Osteocyte (in vitro differentiated cells): ENCODE data around the gene PEX10. TPM values are rescaled to one million over a fixed set of nuclear protein-coding genes. Genes with fewer than 3 reads are reported as not detected.

Source experiments
- DNase-seq: peaks from one replicate; pipeline ENCODE4 v3.0.0; 2021; ENCODE audit warnings: mixed read lengths; ENCODE audit not compliant: unreplicated experiment; ENCODE audit errors: extremely low spot score
- H3K27ac Mint-ChIP-seq: one replicate; pipeline ENCODE4 v1.8.0; 2021; ENCODE audit warnings: mild to moderate bottlenecking, mixed read lengths; ENCODE audit not compliant: unreplicated experiment
- H3K27me3 Mint-ChIP-seq: one replicate; pipeline ENCODE4 v1.8.0; 2021; ENCODE audit warnings: mixed read lengths; ENCODE audit not compliant: unreplicated experiment
- H3K36me3 Mint-ChIP-seq: one replicate; pipeline ENCODE4 v1.8.0; 2021; ENCODE audit warnings: mixed read lengths; ENCODE audit not compliant: unreplicated experiment
- H3K4me1 Mint-ChIP-seq: one replicate; pipeline ENCODE4 v1.8.0; 2021; ENCODE audit warnings: mixed read lengths; ENCODE audit not compliant: unreplicated experiment
- H3K4me3 Mint-ChIP-seq: one replicate; pipeline ENCODE4 v1.8.0; 2021; ENCODE audit warnings: mild to moderate bottlenecking, moderate library complexity, mixed read lengths; ENCODE audit not compliant: unreplicated experiment
- H3K9me3 Mint-ChIP-seq: one replicate; pipeline ENCODE4 v1.8.0; 2021; ENCODE audit warnings: mixed read lengths; ENCODE audit not compliant: unreplicated experiment
- total RNA-seq: library from RNA; stranded (reverse); gene quantifications from 2 replicates; pipeline ENCODE4 v1.2.1, GENCODE V29; 2021
- TF ChIP-seq, protein P1 (sequence below): fragments of 200-600 bp; sonication (generic); IDR thresholded peaks from 2 replicates; pipeline ENCODE4 v1.5.0; 2021; ENCODE audit warnings: antibody characterized with exemption, mild to moderate bottlenecking, moderate library complexity

The PEX10 gene
- total RNA-seq, 1 donor from 2014 or later: 25.6 TPM

DNA sequence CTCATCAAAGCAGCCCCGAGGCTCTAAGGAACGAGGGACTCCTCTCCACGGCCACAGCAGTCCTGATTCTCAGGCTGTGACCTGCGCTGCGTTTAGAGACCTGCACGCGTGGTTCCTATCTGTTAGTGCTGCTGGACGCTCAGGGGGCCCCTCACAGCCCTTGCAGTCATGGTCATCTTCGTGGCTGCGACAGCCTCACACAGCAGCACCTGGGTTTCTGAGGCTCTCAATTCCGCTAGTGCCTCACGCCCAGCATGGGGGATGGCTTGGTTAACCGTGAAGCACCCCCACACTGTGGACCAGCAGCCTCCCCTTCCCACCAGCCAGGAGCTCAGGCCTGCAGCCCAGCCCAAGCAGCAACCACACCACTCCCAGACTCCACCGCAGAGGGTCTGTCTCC, 28.8 kb downstream of the PEX10 start:
- H3K4me3 Mint-ChIP-seq: no peak overlapping the region
- H3K36me3 Mint-ChIP-seq: no peaks in the 10 kb centered on the region
- DNase-seq: no peak
- TF ChIP-seq, protein P1, sequence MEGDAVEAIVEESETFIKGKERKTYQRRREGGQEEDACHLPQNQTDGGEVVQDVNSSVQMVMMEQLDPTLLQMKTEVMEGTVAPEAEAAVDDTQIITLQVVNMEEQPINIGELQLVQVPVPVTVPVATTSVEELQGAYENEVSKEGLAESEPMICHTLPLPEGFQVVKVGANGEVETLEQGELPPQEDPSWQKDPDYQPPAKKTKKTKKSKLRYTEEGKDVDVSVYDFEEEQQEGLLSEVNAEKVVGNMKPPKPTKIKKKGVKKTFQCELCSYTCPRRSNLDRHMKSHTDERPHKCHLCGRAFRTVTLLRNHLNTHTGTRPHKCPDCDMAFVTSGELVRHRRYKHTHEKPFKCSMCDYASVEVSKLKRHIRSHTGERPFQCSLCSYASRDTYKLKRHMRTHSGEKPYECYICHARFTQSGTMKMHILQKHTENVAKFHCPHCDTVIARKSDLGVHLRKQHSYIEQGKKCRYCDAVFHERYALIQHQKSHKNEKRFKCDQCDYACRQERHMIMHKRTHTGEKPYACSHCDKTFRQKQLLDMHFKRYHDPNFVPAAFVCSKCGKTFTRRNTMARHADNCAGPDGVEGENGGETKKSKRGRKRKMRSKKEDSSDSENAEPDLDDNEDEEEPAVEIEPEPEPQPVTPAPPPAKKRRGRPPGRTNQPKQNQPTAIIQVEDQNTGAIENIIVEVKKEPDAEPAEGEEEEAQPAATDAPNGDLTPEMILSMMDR: no peak
- no peaks in the 10 kb centered on the region for H3K27me3 Mint-ChIP-seq
- no peak overlapping the region for H3K27ac Mint-ChIP-seq
- no peaks in the 10 kb centered on the region for H3K4me1 Mint-ChIP-seq
- no peaks in the 10 kb centered on the region for H3K9me3 Mint-ChIP-seq

DNA sequence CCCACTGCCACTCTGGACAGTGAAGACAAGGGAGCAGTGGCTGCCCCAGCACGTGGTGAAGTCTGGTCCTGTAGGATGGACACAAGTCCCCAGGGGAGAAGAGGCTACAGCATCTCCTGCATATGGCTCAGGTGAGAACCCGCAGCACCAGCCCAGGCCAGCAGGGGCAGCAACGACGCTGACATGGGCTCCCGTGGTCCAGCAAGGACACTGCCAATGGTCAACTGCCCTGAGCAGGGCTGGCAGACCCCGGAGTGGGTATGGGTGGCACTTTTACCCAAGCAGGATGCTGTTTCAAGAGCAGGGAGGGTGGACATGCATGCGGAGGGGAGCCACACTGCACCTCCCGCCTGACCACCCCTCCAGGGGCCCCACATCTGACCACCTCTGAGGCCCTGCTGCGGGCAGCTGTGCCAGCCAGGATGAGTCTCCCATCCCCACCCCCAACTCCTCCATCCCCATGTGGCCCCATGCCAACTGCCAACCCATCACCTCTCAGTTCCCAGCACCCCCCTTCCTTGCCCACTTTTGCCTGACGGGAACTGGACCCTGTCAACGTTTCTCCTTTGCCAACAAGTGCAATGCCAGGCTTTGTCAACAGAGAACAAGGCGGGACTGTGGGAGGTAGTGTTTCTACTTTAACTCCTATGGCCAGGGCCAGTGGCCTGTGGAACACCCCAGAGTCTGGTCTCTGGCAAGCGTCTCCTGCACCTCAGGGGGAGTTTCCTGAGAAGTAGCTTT, 29.6 kb downstream of the PEX10 start:
- Mint-ChIP-seq H3K9me3 (no peaks in the 10 kb centered on the region), H3K36me3 (no peaks in the 10 kb centered on the region), H3K4me1 (no peaks in the 10 kb centered on the region), H3K4me3 (no peak overlapping the region), H3K27me3 (no peaks in the 10 kb centered on the region), H3K27ac (no peak overlapping the region)
- TF ChIP-seq, protein P1: peak; percentile 56
- no peak for DNase-seq

DNA sequence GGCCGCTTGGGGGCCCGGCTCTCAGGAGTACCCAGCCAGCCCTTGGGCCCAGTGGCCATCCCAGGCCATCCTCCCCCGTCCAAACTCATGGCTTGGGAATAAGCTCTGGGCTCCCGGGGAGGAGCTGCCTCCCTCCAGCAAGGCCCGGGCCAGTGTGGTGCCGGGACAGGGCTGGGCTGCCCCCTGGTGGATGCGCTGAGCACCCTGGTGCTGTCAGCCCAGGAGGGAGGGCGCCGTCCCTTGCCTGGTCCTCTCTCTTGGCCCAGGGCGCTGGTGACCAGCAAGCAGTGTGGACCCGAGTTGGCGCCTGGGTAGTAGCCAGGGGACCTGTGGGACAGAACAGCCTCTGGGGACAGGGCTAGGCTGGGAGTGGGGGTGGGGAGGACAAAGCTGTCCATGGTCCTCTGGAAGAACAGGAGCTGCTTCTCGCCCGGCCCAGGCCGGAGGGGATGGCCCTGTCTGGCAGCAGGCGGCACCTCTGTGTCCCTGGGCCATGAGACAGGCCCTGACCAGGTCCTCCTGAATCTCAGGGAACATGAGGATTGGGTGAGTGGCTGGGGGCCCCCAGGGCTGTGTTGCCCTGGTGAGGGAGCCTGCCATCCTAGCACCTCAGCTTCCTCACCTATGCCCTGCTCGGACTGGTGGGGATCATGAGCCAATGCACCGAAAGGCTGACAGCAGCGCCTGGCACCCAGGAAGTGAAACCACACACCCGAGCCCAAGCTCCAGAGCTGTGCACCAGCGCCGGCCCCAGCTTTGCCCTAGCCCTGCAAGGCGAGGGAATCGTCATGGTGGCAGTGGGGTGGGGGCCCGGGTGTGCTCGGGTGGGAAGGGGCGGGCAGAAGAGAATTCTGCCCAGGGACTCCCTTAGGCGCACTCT, 30.4 kb downstream of the PEX10 start:
- Mint-ChIP-seq H3K36me3 (no peaks in the 10 kb centered on the region), H3K9me3 (no peaks in the 10 kb centered on the region), H3K4me3 (no peak overlapping the region), H3K4me1 (no peaks in the 10 kb centered on the region), H3K27ac (no peak overlapping the region), H3K27me3 (no peaks in the 10 kb centered on the region)
- peak; percentile 94 for DNase-seq
- TF ChIP-seq, protein P1: peak; percentile 95

DNA sequence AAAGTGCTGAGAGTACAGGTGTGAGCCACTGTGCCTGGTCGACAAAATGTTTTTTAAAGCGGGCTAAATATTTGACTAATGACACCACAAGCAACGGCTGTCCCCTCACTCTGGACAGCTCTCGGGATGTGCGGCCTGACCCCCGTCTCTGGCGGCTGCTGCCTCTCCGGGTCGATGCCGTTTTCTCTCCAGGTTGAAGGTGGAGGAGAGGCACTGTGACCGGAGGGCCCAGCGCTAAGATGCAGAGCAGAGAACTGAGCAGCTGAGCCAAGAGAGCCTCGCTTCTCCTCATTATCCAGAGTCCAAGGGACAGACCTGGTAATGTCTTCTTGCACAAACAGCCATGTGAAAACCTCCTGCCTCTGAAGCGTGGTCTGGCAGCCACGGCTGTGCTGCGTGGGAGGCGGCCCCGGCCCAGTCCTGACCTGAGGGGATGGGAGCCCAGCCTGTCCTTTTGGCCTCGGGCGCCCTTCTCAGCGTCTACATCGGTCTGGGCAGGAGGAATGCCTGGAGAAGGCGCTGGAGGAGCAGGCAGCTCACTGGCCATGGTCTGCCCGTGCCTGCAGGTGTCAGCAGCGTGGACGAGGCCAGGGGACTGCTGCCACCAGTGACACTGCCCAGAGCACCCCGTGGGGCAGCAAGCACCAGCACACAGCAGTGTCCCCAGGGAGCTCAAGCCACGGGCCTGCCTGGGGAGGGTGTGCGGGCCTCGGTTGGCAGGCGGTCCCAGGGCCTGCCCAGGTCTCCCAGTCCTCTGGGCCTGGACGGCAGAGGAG, 31.4 kb downstream of the PEX10 start:
- no peak overlapping the region for H3K27ac Mint-ChIP-seq
- no peaks in the 10 kb centered on the region for H3K4me1 Mint-ChIP-seq
- no peaks in the 10 kb centered on the region for H3K9me3 Mint-ChIP-seq
- H3K36me3 Mint-ChIP-seq: no peaks in the 10 kb centered on the region
- TF ChIP-seq, protein P1: no peak
- no peak for DNase-seq
- no peak overlapping the region for H3K4me3 Mint-ChIP-seq
- H3K27me3 Mint-ChIP-seq: no peaks in the 10 kb centered on the region
